SK-N-DZ (cell line): ENCODE measurements around the gene USF1.
"Not testable (repeated sequence)": the region's sequence is repeated elsewhere in the genome, so short reads cannot be mapped to it uniquely, and the experiment has no call there.

Experiments
- DNase-seq: peaks from one replicate; pipeline ENCODE4 v3.0.0-alpha.2; 2015; ENCODE audit warnings: low spot score

Gene USF1

GRCh38 chr1:161019751-161020495 lies 25.9 kb downstream of the USF1 start:
- no peak for DNase-seq

DNA sequence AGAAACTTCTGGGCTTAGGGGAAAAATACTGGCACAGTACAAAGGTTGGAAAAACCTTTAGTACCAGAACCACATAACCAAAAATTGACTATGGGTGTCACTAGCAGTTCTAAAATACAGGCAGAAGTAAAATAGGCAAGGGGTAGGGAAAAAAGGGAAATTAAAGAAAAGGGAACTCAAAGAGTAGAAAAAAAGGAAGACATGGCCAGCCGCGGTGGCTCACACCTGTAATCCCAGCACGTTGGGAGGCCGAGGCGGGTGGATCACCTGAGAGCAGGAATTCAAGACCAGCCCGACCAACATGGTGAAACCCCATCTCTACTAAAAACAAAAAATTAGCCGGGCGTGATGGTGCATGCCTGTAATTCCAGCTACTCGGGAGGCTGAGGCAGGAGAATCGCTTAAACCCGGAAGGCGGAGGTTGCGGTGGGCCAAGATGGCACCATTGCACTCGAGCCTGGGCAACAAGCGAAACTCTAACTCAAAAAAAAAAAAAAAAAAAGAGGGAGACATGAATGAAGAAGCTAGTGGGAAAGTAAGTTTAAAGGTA lies 26.6 kb downstream of the USF1 start:
- DNase-seq = not testable (repeated sequence)

GRCh38 chr1:161018631-161018930 lies 27.2 kb downstream of the USF1 start:
- DNase-seq = no peak

- DNase-seq = no peak
These were observed 27.8 kb downstream of the USF1 start for GRCh38 chr1:161017756-161018630.

DNA sequence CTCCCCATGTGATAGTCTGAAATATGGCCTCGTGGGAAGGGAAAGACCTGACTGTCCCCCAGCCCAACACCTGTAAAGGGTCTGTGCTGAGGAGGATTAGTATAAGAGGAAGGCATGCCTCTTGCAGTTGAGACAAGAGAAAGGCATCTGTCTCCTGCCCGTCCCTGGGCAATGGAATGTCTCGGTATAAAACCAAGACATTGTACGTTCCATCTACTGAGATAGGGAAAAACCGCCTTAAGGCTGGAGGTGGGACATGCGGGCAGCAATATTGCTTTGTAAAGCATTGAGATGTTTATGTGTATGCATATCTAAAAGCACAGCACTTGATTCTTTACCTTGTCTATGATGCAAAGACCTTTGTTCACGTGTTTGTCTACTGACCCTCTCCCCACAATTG lies 28.6 kb downstream of the USF1 start:
- DNase-seq = not testable (repeated sequence)

DNA sequence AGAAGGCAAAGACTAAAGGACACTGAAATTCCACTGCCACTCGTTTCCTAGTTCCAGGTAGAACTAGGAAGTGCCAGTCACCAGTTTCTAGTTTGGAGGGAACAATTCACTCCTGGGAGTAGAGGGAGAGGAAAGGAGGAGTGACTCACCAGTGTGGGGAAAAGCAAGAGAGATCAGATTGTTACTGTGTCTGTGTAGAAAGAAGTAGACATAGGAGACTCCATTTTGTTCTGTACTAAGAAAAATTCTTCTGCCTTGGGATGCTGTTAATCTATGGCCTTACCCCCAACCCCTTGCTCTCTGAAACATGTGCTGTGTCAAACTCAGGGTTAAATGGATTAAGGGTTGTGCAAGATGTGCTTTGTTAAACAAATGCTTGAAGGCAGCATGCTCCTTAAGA lies 29.1 kb downstream of the USF1 start:
- not testable (repeated sequence) for DNase-seq

DNA sequence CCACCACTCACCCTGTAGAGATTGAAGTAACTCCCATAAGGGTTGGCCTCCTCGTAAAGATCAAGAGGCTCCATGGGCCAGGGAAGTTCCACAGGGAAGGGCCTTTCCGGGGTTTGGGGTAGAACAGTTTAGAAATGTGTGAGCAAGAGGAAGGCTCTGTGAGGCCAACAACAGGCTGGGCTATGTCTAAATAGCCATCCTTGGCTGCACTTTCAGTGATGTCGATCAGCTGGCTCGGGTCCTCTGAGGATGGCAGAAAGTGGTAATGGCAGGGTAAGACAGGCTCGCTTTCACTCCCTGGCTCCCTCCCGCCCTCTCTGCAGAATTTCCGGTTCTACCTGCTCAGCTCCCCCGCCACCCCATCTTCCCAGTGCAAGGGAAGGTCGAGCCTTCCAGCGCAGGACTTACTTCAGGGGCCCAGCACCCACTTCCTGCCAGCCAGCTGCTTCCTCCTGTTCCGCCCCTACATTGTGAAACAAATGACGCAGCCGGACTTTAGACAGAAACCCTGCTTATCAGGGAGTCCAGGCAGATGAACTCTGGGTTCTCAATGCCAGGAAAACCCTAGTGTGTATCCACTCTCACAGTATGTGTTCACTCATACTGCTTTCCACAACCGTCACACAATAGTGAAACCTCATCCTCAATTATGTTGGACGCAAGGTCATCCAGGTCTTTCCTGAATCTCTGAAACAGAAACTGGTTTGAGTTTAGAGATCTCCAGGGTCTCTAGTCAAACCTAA lies 32.1 kb downstream of the USF1 start:
- DNase-seq = no peak

GRCh38 chr1:161013131-161013487 lies 32.7 kb downstream of the USF1 start:
- no peak for DNase-seq

DNA sequence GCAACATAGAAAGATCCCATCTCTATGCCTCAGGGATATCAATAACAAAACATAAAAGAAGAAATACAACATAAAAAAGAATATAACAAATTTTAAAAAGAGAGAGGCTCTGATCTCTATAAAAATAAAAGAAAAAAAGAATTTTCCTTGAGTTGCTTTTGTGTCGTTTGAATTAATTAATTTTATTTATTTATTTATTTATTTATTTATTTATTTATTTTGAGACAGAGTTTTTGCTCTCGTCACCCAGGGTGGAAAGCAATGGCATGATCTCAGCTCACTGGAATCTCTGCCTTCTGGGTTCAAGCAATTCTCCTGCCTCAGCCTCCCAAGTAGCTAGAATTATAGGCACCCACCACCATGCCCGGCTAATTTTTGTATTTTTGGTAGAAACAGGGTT lies 33.4 kb downstream of the USF1 start:
- DNase-seq = no peak

DNA sequence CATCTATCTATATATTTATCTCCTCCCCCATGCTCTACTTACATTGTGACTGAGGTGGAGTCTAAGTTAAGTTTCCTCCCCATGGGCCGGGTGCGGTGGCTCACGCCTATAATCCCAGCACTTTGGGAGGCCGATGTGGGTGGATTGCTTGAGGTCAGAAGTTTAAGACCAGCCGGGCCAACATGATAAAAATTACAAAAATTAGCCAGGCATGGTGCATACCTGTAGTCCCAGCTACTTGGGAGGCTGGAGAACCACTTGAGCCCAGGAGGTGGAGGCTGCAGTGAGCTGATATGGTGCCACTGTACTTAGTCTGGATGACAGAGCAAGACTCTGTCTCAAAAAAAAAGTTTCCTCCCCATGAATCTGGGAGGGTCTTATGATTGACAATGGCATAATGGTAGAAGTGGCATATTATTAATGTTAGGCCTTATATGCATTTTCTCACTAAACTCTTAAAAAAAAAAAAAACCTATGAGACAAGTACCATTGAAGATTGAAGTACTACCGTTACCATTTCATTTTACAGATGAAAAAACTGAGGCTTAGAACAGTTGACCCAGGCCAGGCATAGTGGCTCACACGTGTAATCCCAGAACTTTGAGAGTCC lies 36.1 kb downstream of the USF1 start:
- no peak for DNase-seq

DNA sequence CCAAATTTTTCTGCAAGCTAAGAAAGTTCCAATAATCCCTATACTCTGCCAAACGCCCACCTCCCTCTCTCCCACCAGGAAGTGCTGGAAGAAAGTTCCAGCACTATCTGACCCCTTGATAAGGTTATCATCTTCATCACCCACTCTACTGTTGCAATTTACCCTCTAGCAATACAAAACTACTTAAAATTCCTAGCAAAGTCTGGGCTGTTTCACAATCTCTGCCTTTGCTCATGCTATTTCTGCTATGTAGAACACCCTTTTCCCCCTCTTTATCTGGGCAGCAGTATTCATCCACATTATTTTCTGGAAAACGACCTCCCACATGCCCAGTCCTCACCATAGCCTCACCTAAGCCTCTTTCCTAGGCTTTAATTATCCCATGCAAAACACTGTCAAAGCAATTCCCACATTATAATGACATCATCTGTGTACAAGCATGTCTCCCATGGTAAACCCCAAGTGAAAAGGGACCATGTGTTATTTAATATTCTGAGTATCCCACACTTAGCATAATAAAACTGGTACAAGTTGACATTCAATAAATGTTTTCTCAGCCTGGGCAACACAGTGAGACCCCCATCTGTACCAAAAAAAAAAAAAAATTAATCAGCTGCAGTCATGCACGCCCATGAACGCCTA lies 36.8 kb downstream of the USF1 start:
- no peak for DNase-seq

DNA sequence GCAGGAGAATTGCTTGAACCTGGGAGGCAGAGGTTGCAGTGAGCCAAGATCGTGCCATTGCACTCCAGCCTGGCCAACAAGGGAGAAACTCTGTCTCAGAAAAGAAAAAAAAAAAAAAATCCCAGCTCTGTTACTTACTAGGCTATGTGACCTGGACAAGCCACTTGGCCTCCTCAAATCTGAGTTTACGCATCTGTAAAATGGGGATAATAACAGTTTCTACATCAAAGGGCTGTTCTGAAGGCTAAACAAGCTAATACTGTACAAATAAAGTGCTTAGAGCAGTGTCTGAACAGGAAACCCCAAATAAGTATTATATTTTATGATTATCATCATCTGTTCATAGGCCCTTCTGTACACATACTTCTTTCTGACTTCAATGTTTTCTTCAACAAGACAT lies 38.4 kb downstream of the USF1 start:
- no peak for DNase-seq

DNA sequence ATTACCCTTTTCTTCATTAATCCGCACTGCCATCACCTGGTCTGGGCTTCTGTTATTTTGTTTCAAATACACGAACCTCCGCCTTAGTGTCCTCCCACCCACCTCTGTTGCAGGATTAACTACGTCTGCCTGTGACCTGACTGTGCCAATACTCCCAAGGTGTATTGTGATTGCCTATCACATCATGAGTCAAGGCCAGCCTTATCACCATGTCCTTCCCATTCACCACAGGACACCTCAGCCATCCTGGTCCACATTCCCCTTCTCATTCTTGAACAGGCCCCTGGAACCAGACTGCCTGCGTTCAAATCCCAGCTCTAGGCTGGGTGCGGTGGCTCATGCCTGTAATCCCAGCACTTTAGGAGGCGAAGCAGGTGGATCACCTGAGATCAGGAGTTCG lies 39.2 kb downstream of the USF1 start:
- no peak for DNase-seq

GRCh38 chr1:161001525-161001924 lies 44.3 kb downstream of the USF1 start:
- no peak for DNase-seq

GRCh38 chr1:161000736-161001480 lies 44.9 kb downstream of the USF1 start:
- no peak for DNase-seq

DNA sequence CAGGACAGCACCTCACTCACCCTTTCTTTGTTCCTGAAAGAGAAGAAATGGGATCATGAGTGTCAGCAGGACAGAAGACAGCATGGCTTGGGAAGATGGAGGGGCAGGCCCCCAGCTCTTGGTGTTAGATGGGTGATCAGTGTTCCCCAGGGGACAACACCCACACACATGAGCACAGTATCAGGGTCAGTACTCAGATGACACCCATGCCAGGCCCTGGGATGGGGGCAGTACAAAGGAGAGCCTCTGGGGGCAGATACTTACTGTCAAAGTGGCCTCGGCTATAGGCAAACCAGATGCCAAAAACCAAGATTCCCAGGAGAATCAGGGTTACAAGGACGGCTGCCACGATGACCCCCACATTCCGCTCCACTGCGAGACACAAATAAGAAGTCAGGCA lies 46.4 kb downstream of the USF1 start:
- no peak for DNase-seq

GRCh38 chr1:160997323-160998038 lies 48.3 kb downstream of the USF1 start:
- DNase-seq = peak; percentile 31

DNA sequence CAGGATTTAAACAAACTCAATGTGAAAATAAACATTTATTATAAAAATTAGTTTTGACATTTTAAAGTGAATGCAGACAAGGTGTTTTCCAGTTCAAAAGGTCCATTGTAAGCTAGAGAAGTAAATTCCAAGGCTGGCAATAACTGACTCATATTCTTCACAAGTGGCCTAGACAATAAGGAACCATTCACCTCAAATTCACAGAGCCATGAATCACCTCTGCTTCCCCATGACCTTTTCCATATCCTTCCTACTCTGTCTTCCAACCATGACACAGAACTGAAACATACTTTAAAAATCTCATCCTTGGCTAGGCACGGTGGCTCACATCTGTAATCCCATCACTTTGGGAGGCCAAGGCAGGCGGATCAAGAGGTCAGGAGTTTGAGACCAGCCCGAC lies 49.6 kb downstream of the USF1 start:
- DNase-seq = no peak

DNA sequence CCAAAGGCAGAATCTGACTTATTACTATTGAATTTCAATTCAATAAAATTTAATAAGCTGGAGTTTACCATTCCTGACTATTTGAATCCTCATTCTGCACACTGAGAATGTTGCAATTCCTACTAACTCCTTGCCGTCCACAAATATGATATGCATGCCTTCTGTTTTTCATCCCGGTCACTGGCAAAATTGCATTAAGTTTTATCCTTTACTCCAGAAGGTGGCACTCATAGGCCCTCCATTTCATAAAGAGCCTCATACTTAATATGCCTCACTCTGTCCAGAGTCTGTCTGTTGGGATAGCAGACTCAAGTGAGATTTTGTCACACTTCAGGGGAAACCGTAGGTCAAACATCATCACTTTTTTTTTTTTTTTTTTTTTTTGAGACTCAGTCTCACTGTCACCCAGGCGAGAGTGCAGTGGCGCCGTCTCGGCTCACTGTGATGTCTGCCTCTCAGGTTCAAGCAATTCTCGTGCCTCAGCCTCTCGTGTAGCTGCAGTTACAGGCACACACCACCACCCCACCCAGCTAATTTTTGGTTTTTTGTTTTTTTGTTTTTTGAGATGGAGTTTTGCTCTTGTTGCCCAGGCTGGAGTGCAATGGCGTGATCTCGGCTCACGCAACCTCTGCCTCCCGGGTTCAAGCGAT lies 52.1 kb downstream of the USF1 start:
- DNase-seq = peak; percentile 36
